Cardiac muscle cell (in vitro differentiated cells and primary cell): ENCODE data around the gene ULK3. TPM values are rescaled to one million over a fixed set of nuclear protein-coding genes. Genes with fewer than 3 reads are reported as not detected.

Source experiments
- DNase-seq, 2 donors: peaks; one replicate each; pipeline versions ENCODE4 v3.0.0 to v3.0.0-alpha.2; 2010 to 2017; ENCODE audit warnings: low read depth in 1 of 2, low spot score in 1 of 2
- H3K27ac ChIP-seq: fragments of 200-600 bp; sonication (generic); 2 replicates; pipeline ENCODE4 v1.5.1; 2016
- H3K27me3 ChIP-seq: fragments of 200-600 bp; sonication (generic); 2 replicates; pipeline ENCODE4 v1.6.0; 2016; ENCODE audit warnings: control low read depth
- H3K36me3 ChIP-seq: fragments of 200-600 bp; sonication (generic); 2 replicates; pipeline ENCODE4 v1.5.1; 2016; ENCODE audit warnings: control low read depth
- H3K4me1 ChIP-seq: fragments of 200-600 bp; sonication (generic); 2 replicates; pipeline ENCODE4 v1.8.1; 2017; ENCODE audit warnings: low read depth, mild to moderate bottlenecking, mixed run types
- H3K4me3 ChIP-seq: fragments of 200-600 bp; sonication (generic); 2 replicates; pipeline ENCODE4 v1.5.1; 2016; ENCODE audit warnings: mild to moderate bottlenecking
- H3K9me3 ChIP-seq: fragments of 200-600 bp; sonication (generic); 2 replicates; pipeline ENCODE4 v1.5.1; 2017; ENCODE audit warnings: low read depth, mild to moderate bottlenecking, control low read depth
- polyA plus RNA-seq: library from polyadenylated mRNA; unstranded; fragments of >200 nt; fragmentation: Nextera tagmentation; extraction: Ambion mirVana; gene quantifications from 2 replicates; pipeline ENCODE4 v1.2.1, GENCODE V29; 2016
- total RNA-seq: library from RNA; depleted of rRNA; stranded (reverse); fragments of >200 nt; gene quantifications from 2 replicates; pipeline ENCODE4 v1.2.3, GENCODE V29; 2016
- TF ChIP-seq, protein P1 (sequence below): IDR thresholded peaks from 2 replicates; pipeline ENCODE4 v1.5.1; 2012; ENCODE audit warnings: low read depth, mild to moderate bottlenecking, low read length

Gene ULK3
- total and polyA plus RNA-seq, 2 experiments from 2014 or later = 39.5 to 54.6 TPM

DNA sequence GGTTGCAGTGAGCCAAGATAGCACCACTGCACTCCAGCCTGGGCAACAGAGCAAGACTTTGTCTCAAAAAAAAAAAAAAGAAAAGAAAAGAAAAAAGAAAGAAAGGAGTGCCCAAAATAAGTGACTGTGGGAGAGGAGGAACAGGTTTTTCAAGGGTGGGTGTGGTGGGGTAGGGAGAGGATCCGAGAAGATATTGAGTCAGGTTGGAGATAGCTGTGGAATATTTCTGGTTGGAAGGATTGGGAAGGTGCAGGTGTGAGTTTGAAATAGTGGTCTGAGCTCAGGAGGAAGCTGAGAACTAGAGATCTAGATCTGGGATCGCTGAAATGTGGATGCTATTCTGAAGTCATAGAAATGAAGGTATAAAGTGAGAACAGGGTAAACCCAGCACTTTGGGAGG is 22.4 kb upstream of the ULK3 start:
- Histone ChIP-seq H3K4me3 (no peak overlapping the region), H3K4me1 (peaks cover 21% of the 10 kb centered on the region), H3K9me3 (no peaks in the 10 kb centered on the region), H3K27ac (no peak overlapping the region), H3K36me3 (no peaks in the 10 kb centered on the region), H3K27me3 (no peaks in the 10 kb centered on the region)
- no peak for DNase-seq
- TF ChIP-seq, protein P1, sequence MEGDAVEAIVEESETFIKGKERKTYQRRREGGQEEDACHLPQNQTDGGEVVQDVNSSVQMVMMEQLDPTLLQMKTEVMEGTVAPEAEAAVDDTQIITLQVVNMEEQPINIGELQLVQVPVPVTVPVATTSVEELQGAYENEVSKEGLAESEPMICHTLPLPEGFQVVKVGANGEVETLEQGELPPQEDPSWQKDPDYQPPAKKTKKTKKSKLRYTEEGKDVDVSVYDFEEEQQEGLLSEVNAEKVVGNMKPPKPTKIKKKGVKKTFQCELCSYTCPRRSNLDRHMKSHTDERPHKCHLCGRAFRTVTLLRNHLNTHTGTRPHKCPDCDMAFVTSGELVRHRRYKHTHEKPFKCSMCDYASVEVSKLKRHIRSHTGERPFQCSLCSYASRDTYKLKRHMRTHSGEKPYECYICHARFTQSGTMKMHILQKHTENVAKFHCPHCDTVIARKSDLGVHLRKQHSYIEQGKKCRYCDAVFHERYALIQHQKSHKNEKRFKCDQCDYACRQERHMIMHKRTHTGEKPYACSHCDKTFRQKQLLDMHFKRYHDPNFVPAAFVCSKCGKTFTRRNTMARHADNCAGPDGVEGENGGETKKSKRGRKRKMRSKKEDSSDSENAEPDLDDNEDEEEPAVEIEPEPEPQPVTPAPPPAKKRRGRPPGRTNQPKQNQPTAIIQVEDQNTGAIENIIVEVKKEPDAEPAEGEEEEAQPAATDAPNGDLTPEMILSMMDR = no peak

DNA sequence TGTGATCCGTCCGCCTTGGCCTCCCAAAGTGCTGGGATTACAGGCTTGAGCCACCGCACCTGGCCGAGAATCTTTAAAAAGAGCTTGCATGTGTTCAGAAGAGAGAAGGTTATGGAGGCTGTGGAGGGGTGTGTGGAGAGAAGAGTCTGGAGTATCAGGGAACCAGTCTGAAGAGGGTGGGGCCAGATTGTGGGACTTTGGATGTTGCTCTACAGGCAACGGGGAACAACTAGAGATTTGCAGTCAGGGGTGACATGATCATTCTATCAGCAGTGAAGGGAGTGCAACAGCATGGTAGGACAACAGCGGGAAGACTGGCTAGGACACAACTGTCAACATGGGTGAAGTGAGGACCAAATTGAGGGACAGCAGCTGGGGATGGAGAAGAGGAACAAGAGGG is 21.3 kb upstream of the ULK3 start:
- TF ChIP-seq, protein P1 = no peak
- Histone ChIP-seq H3K36me3 (no peaks in the 10 kb centered on the region), H3K27me3 (no peaks in the 10 kb centered on the region), H3K4me1 (peaks cover 11% of the 10 kb centered on the region), H3K27ac (no peak overlapping the region), H3K9me3 (no peaks in the 10 kb centered on the region), H3K4me3 (no peak overlapping the region)
- no peak for DNase-seq

DNA sequence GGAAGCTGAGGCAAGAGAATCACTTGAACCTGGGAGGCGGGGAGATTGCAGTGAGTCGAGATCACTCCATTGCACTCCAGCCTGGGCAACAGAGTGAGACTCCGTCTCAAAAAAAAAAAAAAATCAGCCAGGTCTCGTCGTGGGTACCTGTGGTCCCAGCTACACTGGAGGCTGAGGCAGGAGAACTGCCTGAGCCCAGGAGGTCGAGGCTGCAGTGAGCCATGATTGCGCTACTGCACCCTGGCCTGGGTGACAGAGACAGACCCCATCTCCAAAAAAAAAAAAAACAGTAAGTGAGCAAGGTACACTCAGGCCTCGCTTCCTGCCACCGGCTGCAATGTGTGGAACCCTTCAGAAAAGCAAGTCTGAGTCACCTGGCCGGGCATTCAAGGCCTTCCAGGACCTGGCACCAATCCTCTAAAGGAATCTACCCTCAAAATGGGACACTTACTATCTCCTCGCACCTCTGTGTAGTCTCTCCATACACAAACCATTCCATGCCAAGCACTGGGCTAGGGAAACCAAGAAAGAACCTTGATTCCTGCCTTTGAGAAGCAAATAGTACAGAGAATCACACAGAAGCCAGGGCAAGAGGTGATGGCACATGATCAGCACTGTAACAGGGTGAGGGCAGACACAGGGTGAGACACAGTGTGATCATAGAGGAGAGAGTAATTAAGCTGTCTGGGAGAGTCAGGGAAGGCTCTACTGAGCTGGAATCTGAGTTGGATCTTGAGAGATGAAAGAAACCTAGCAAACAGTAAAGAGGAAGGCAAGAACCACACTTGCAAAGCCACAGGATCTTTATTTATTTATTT is 20.5 kb upstream of the ULK3 start:
- TF ChIP-seq, protein P1 = no peak
- no peak overlapping the region for H3K4me3 ChIP-seq

DNA sequence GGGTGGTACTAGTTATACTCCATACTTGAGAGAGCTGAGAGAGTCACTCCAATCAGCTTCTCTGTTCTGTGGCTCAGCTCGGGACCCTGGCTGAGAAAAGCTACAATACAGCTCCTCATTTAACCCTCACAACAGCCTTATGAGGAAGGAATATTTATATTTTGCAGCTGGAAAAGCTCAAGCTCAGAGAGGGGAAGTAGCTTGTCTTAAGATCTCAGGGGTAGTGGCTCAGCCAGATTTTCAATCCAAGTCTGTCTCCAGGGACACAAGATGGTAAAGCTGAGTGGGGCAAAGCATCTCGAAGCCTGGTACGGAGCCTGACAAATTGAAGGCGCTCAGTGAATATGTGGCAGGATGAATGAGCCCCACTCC is 15.4 kb upstream of the ULK3 start:
- Histone ChIP-seq H3K4me1 (peaks cover 10% of the 10 kb centered on the region), H3K9me3 (no peaks in the 10 kb centered on the region), H3K27me3 (no peaks in the 10 kb centered on the region), H3K36me3 (peaks cover 3% of the 10 kb centered on the region), H3K4me3 (no peak overlapping the region), H3K27ac (no peak overlapping the region)
- TF ChIP-seq, protein P1 = no peak
- DNase-seq = no peak

More for the DNA sequence above, 20.5 kb upstream of the ULK3 start:
- Histone ChIP-seq H3K36me3 (no peaks in the 10 kb centered on the region), H3K4me1 (peaks cover 4% of the 10 kb centered on the region), H3K27me3 (no peaks in the 10 kb centered on the region), H3K27ac (no peak overlapping the region), H3K9me3 (no peaks in the 10 kb centered on the region)
- no peak for DNase-seq

DNA sequence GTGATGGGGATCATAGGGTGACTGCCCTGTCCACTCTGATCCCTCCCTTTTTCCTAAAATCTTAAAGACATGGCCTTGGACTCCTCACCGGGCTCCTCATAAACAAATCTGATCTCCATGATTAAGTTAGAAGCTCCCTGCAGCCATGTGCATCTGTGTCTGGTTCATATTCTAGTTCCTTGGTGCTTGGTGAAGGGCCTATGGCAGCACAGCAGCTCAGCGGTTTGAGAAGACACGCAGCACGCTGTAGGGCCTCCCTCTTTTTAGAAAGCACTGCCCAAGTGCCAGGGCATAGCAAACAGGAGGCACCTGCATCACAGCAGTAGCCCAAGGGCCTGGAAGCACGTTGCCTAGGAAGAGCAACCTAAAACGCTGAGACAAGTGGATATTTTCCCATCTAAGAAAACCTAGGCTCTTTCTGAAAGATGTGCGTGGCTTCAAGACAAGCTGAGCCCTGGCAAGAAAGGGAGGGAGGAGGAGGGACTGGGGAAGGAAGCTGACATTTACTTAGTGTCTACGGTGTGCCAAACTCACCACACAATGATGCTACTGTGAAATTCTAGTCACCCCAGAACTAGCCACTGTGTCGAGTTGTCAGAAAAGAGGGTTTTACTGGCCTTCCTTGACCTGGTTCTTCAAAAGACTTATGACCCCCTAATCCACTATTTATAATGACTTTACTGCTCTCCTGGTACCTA is 14.9 kb upstream of the ULK3 start:
- Histone ChIP-seq H3K27ac (peak overlapping the region; percentile 81), H3K9me3 (no peaks in the 10 kb centered on the region), H3K4me3 (no peak overlapping the region), H3K27me3 (no peaks in the 10 kb centered on the region), H3K36me3 (peaks cover 5% of the 10 kb centered on the region), H3K4me1 (peaks cover 10% of the 10 kb centered on the region)
- DNase-seq = no peak
- TF ChIP-seq, protein P1 = no peak
